Measurements from ENCODE around the gene APBB2.
"Not testable (repeated sequence)": the region's sequence is repeated elsewhere in the genome, so short reads cannot be mapped to it uniquely, and the experiment has no call there.

The APBB2 gene

GRCh38 chr4:41095192-41095872 lies 119.0 kb downstream of the APBB2 start:
- DNase-seq: no peak

DNA sequence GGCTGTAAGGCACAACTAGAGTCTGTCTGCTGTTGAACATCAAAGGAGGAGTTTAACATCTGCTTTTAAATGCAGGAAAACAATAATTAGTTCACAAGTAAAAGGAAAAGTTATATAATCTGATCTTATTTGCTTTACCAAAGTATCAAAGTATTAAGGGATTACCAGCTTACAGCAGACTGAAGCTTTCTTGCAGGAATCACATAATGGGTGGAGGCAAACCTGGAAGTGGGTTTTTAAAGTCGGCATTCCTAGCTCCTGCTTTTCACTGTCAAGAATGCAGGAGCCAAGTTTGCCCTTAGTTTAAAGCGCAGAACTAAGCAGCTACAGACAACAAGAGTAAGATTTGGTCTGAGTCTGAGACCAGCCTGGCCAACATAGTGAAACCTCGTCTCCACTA lies 122.2 kb downstream of the APBB2 start:
- DNase-seq: no peak

DNA sequence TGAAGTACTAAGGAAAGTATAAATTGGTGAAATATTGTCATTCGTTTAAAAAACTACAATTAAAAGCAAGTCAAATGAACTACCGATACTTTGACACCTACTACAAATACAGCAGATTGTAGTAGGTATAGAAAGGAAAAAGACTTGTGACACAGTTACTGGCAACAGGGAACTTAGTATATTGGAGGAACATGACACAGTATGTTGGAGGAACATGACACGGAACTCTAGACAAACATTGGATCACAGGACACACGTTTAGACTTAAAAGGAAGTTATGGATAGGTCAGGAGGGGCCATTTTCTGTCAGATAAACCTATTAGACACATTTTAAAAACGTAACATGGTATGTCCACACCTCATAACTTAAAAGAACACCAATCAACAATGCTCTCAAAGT lies 132.5 kb downstream of the APBB2 start:
- no peak for DNase-seq

GRCh38 chr4:41080976-41081375 lies 133.4 kb downstream of the APBB2 start:
- no peak for DNase-seq

GRCh38 chr4:41079881-41080560 lies 134.3 kb downstream of the APBB2 start:
- no peak for DNase-seq

DNA sequence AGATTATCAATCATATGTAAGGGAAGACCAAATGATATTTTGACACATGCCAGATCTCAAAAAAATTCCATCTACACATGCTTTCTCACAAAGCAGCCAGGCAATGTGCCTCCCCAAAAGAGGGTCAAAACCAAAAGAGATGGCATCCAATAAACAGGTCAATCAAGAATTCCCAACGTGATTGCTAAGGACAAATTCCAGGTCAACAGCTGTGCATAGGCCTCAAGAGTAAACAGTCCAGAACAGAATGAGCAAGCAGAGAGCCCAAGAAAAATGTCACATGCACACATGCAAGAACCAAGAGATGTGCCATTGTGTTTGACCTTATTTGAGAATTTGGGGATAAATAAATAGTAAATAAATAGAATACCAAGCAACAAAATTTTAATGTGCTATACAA lies 136.7 kb downstream of the APBB2 start:
- DNase-seq: no peak

DNA sequence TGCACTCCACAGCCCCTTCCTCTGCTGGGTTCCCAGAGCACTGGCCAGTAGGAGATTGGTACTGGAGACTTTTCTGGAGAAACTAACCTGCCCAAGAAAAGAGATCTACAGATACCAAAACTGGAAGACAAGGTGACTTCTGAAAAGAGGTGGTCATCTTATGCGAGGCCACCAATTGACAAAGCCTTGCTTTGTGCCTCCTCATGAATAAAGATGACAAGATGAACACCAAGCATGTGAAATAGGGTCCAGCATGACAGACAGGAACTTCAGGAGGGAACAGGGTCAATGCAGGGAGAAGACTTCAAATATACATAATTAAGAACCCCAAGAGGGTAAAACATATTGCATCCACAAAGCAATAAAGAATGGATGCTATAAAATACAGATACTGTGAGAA lies 137.9 kb downstream of the APBB2 start:
- no peak for DNase-seq

GRCh38 chr4:41074215-41074614 lies 140.1 kb downstream of the APBB2 start:
- DNase-seq: no peak

- DNase-seq: peak; percentile 38
These were observed 142.1 kb downstream of the APBB2 start for GRCh38 chr4:41072021-41072777.

DNA sequence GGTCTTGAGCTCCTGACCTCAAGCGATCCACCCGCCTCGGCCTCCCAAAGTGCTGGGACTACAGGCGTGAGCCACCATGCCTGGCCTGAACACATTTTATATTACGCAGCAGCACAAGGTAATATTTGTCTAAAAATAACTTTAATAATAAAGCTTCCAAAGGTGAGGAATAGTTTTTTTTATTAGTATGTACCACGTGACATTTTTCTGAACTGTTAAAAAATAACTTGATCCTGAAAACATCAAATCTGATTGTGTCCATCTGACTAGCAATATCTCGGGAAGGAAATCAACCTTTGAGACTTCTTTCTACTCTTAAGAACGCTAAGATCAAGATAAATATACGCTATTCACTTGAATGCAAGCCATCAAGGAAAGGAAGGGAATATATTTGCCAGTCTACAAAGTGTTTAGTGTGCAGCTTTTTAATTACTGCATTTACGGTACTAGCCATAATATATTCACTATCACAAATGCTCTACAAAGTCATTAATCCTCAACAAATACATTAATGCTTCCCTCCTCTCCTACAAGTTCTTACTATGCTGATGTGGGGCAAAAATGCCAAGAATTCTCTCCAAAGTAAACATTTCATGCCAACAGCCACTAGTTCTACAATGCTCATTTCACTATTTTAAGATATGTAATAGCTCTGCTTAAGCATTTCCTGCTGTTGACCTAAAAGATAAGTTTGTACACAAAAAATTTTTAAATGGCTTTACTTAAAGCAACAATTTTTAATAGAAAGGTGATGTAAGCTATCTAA lies 143.6 kb downstream of the APBB2 start:
- DNase-seq: peak; percentile 40

- DNase-seq: no peak
These were observed 144.5 kb downstream of the APBB2 start for GRCh38 chr4:41069838-41070237.

GRCh38 chr4:41069257-41069656 lies 145.1 kb downstream of the APBB2 start:
- DNase-seq: no peak

GRCh38 chr4:41067369-41067768 lies 147.0 kb downstream of the APBB2 start:
- no peak for DNase-seq

- DNase-seq: no peak
These were observed 148.3 kb downstream of the APBB2 start for GRCh38 chr4:41066049-41066448.

DNA sequence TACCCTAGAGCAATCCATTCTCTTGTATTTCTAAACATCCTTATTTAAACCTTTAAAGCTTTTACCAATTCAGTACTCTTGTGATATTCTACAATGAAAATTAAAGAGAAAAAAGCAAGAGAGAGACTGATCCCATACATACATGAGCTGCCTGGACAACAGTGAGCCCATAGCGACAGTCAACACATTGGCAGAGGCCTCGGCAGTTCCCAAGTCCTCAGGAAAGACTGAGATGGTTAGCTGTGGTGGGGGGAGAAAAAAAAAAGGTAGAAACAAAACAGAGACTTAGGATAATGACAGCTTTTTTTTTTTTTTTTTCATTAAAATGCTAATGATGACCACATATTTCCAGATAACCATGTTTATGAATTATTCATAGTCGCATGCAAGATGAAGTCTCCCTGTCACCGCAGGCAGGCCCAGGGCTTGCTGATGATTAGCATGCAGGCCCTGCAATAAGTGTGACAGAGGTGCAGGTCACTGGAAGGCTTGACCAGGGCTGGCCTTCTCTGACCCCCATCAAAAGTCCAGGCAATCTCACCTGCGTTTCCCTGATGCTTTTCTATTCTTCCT lies 148.8 kb downstream of the APBB2 start:
- no peak for DNase-seq

- no peak for DNase-seq
These were observed 149.4 kb downstream of the APBB2 start for GRCh38 chr4:41064953-41065352.

DNA sequence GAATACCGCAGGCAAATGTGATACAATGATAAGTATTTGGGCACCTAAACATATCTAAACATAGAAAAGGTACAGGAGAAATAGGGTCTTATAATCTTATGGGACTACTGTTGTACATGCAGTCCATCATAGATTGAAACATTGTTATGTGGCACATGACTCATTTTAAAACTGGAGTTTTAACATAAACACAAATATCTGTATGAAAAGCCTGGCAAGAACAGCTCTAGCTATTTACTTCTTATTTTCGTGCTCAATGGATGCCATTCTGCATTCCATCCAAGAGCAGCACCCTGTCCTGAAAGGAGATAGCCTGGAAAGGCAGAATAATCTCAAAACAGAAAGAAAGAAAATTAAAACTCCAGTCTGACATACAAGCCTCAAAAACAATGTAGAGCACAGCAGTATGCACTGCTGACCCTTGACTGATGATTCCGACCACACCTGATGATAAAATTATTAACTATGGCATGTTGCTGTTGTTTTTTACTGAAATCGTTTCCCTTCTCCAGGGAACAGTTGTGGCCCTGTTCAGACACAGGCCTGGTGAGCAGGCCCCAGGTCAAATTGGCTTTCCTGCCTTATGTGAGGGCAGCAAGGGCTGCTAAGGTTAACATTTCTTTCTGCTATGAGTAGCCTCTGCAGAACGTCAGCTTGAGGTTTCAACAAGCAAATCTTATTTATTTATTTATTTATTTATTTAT lies 152.7 kb downstream of the APBB2 start:
- peak; percentile 49 for DNase-seq

- peak; percentile 59 for DNase-seq
These were observed 153.7 kb downstream of the APBB2 start for GRCh38 chr4:41060352-41061334.

DNA sequence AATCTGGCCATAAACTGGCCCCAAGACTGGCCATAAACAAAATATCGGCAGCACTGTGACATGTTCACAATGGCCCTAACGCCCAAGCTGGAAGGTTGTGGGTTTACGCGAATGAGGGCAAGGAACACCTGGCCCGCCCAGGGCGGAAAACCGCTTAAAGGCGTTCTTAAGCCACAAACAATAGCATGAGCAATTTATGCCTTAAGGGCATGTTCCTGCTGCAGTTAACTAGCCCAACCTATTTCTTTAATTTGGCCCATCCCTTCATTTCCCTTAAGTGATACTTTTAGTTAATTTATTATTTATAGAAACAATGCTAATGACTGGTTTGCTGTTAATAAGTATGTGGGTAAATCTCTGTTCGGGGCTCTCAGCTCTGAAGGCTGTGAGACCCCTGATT lies 154.9 kb downstream of the APBB2 start:
- not testable (repeated sequence) for DNase-seq

GRCh38 chr4:41058426-41058825 lies 155.9 kb downstream of the APBB2 start:
- peak; percentile 73 for DNase-seq

DNA sequence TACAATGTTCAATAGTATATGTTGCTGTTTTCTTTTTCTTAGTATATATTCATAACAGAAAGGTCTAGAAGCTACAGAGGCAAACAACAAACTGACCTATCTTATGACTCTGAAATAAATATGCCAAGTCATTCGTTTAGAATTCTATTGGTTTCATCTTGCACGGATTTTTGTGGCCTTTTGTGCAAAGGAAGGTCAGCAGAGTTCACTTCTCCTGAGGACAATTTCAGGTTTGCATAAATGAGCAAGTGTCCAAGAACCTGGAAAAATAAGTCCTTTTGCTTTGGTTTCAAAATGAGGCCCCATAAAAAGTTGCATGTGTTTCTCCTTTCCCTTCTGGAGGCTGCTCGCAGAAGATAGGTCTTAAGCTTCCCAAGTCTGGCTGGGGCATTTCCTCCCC lies 156.9 kb downstream of the APBB2 start:
- peak; percentile 83 for DNase-seq

Measured in EL (cell line).